BJ (cell line): Measurements from ENCODE around the gene UBE2D4. TPM values are rescaled to one million over a fixed set of nuclear protein-coding genes. Genes with fewer than 3 reads are reported as not detected.

Source experiments
- CTCF ChIA-PET: fragments of 350-600 bp; formaldehyde crosslinking; extraction: SDS; loops from one replicate; lab custom pipeline; 2021; ENCODE audit warnings: antibody characterized with exemption, inconsistent platforms; lab: Yijun Ruan, JAX
- POLR2A ChIA-PET: fragments of 300-600 bp; sonication (Branson Sonifier 250); formaldehyde crosslinking; extraction: SDS; loops from one replicate; lab custom pipeline; 2021; ENCODE audit warnings: antibody characterized with exemption; lab: Charles Lee
- DNase-seq: peaks from one replicate; pipeline ENCODE4 v3.0.0-alpha.2; 2011; ENCODE audit warnings: low read depth
- H3K27me3 ChIP-seq: 2 replicates; pipeline ENCODE4 v1.6.0; 2011; ENCODE audit warnings: low read length; ENCODE audit not compliant: control insufficient read depth, insufficient read depth
- H3K36me3 ChIP-seq: 2 replicates; pipeline ENCODE4 v1.5.1; 2011; ENCODE audit warnings: low read length; ENCODE audit not compliant: control insufficient read depth, insufficient read depth
- H3K4me3 ChIP-seq: 2 replicates; pipeline ENCODE4 v1.5.1; 2011; ENCODE audit warnings: low read depth, mild to moderate bottlenecking, control low read depth, low read length
- CTCF ChIP-seq: IDR thresholded peaks from 2 replicates; pipeline ENCODE4 v1.5.1; 2011; ENCODE audit warnings: low read depth, mild to moderate bottlenecking, control low read depth, inconsistent platforms, low read length, moderate library complexity; ENCODE audit not compliant: insufficient read depth
- polyA plus RNA-seq: library from polyadenylated mRNA; depleted of rRNA; stranded (reverse); fragments of >200 nt; gene quantifications from 2 replicates; pipeline ENCODE4 v1.2.3, GENCODE V29; 2011

UBE2D4 gene
- polyA plus RNA-seq, 1 experiment, result 27.6 TPM

DNA sequence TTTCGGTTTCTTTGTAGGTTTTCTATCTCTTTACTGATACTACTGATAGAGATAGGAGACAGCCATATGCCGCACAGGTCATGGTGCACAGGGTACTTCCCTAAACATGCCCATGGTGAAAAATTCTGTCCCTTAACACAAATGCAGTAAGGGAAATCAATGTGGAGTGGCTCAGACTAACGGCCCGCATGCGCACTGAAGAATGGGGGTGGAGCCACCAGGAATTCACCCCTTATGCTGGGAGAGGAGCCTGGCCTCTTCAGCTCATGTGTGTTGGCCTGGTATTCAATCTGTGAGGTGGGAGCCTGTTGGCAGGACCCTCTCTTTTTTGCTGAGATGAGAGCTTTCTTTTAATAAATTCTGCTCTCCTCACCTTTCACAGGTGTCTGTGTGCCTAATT, 11.4 kb upstream of the UBE2D4 start:
- no peaks in the 10 kb centered on the region; the same call in 1 of the 2 replicates for H3K36me3 ChIP-seq
- no peak for TF ChIP-seq CTCF
- H3K4me3 ChIP-seq, result no peak overlapping the region
- CTCF ChIA-PET, result interaction anchor here (0.7 kb wide), 1 partner anchor 9 kb away, joined by 4 read pairs; no protein-coding TSS in a partner anchor
- no peaks in the 10 kb centered on the region for H3K27me3 ChIP-seq
- DNase-seq, result no peak
- POLR2A ChIA-PET, result no interaction called here

GRCh38 chr7:43915907-43916306, 10.3 kb upstream of the UBE2D4 start:
- H3K27me3 ChIP-seq, result no peaks in the 10 kb centered on the region
- DNase-seq, result no peak
- H3K4me3 ChIP-seq, result no peak overlapping the region
- ChIA-PET POLR2A (no interaction called here), CTCF (no interaction called here)
- TF ChIP-seq CTCF, result no peak
- H3K36me3 ChIP-seq, result no peaks in the 10 kb centered on the region; the same call in 1 of the 2 replicates

DNA sequence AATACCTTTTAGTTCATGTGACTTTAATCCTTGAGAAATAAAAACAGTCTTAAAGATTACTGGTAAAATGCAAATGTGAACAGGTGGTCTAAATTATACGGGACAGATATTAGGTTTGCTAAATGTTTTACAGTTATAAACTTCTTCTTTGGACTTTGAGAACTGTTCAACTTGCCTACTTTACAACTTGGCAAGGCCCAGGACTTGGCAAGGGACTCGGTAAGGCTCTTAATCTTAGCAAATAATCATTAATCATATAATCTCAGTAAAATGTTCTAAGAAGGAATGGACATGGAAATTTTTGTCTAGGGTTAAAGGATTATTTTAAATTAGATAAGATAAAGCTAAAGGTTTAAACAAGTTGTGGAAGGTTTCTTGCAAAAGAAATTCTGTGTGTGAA, 4.8 kb upstream of the UBE2D4 start:
- no peaks in the 10 kb centered on the region for H3K27me3 ChIP-seq
- ChIA-PET POLR2A (no interaction called here), CTCF (interaction anchor here (0.6 kb wide), 1 partner anchor 320 kb away, joined by 3 read pairs; no protein-coding TSS in a partner anchor)
- H3K4me3 ChIP-seq, result no peak overlapping the region
- TF ChIP-seq CTCF, result no peak
- H3K36me3 ChIP-seq, result no peaks in the 10 kb centered on the region; the same call in 1 of the 2 replicates
- DNase-seq, result no peak

- ChIA-PET CTCF (interaction anchor here (0.6 to 1.2 kb wide), 2 partner anchors 19 to 425 kb away, joined by 3 read pairs; no protein-coding TSS in a partner anchor), POLR2A (no interaction called here)
- no peak for TF ChIP-seq CTCF
- Histone ChIP-seq H3K36me3 (no peaks in the 10 kb centered on the region; the same call in 1 of the 2 replicates), H3K27me3 (no peaks in the 10 kb centered on the region), H3K4me3 (no peak overlapping the region)
- no peak for DNase-seq
Measured at GRCh38 chr7:43922726-43923125, 3.5 kb upstream of the UBE2D4 start.

- H3K36me3 ChIP-seq, result no peaks in the 10 kb centered on the region
- no peak for DNase-seq
- ChIA-PET CTCF (interaction anchor here (0.8 to 1.6 kb wide), 3 partner anchors 18 to 68 kb away, joined by 3 to 4 read pairs (median 3); no protein-coding TSS in a partner anchor), POLR2A (no interaction called here)
- TF ChIP-seq CTCF, result no peak
- peak overlapping the region; percentile 60 for H3K4me3 ChIP-seq
- no peaks in the 10 kb centered on the region for H3K27me3 ChIP-seq
Measured at GRCh38 chr7:43926798-43927123, 525 bp downstream of the UBE2D4 start.
